Measurements from ENCODE around the gene NMT2. TPM values are rescaled to one million over a fixed set of nuclear protein-coding genes. Genes with fewer than 3 reads are reported as not detected.
A peak's percentile ranks its signal among the peaks of the same experiment; 100 is the strongest.

The NMT2 gene
- total RNA-seq, 1 experiment from 2014 or later = 14.4 TPM

- Histone ChIP-seq H3K27ac (ENCODE audit: low read length) (no peak overlapping the region), H3K9me3 (ENCODE audit: low read length) (no peaks in the 10 kb centered on the region), H3K4me3 (ENCODE audit: low read length) (no peak overlapping the region), H3K27me3 (ENCODE audit: low read length) (no peaks in the 10 kb centered on the region), H3K4me1 (ENCODE audit: insufficient read depth, low read length) (no peaks in the 10 kb centered on the region), H3K4me2 (ENCODE audit: low read length) (no peak overlapping the region), H4K20me1 (ENCODE audit: low read length) (no peaks in the 10 kb centered on the region), H2AFZ (ENCODE audit: low read length) (no peak overlapping the region), H3K36me3 (ENCODE audit: low read depth, low read length) (peaks cover 7% of the 10 kb centered on the region), H3K9me2 (replicated peaks; ENCODE audit: low read length) (no peaks in the 10 kb centered on the region), H3K79me2 (ENCODE audit: low read length) (no peaks in the 10 kb centered on the region), H3K9ac (ENCODE audit: low read length) (no peak overlapping the region), H3F3A (ENCODE audit: low read length, unreplicated experiment) (no peaks in the 10 kb centered on the region)
- DNase-seq (no peak), ATAC-seq (no peak)
- intact Hi-C loops (cut with micrococcal nuclease) = no loop called here
- POLR2A ChIA-PET (ENCODE audit: unreplicated experiment) = no interaction called here
- CTCF ChIA-PET = interaction anchor here (0.6 kb wide), 1 partner anchor 284 kb away, joined by 4 read pairs; no protein-coding TSS in a partner anchor
- no peak for TF ChIP-seq CTCF (conservative IDR thresholded peaks at IDR 0.05; ENCODE audit: low read depth, low read length)
- no TSS peak for BruUV-seq (replicated peaks)
Measured at GRCh38 chr10:15113766-15114165, 54.7 kb downstream of the NMT2 start.

DNA sequence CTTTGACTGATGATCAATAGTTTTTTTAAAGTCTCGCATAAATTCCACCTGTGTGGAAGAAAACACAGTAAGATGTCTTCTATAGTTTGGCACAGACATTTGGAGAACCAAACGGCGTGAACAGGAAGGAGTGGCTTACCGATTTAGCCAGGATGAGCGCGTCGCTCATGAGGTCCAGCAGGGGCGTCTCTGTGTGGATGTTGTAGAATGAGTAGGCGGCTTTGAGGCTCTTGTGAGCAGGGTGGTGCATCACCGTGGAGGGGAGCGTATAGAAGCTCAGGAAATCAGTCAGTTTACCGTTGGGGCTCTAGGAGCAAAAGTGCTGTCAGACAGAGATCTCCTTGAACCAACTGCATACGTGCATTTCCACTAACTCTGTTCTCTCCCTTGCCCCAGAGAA, 55.8 kb downstream of the NMT2 start:
- Histone ChIP-seq H3K36me3 (ENCODE audit: low read depth, low read length) (peaks cover 4% of the 10 kb centered on the region; the same call in 1 of the 2 replicates), H3K9me3 (ENCODE audit: low read length) (no peaks in the 10 kb centered on the region), H3K79me2 (ENCODE audit: low read length) (no peaks in the 10 kb centered on the region), H3K27ac (ENCODE audit: low read length) (no peak overlapping the region), H3K4me2 (ENCODE audit: low read length) (no peak overlapping the region), H3K27me3 (ENCODE audit: low read length) (no peaks in the 10 kb centered on the region), H4K20me1 (ENCODE audit: low read length) (no peaks in the 10 kb centered on the region), H3K4me3 (ENCODE audit: low read length) (no peak overlapping the region), H3K9ac (ENCODE audit: low read length) (no peak overlapping the region), H3F3A (ENCODE audit: low read length, unreplicated experiment) (no peaks in the 10 kb centered on the region), H3K9me2 (replicated peaks; ENCODE audit: low read length) (no peaks in the 10 kb centered on the region), H2AFZ (ENCODE audit: low read length) (no peak overlapping the region), H3K4me1 (ENCODE audit: insufficient read depth, low read length) (no peaks in the 10 kb centered on the region)
- BruUV-seq (replicated peaks) = no TSS peak
- intact Hi-C loops (cut with micrococcal nuclease) = no loop called here
- no peak for ATAC-seq
- ChIA-PET POLR2A (ENCODE audit: unreplicated experiment) (no interaction called here), CTCF (no interaction called here)
- TF ChIP-seq EZH2phosphoT487 (IDR thresholded peaks at IDR 0.05; ENCODE audit: borderline replicate concordance, low read length) (no peak), CTCF (conservative IDR thresholded peaks at IDR 0.05; ENCODE audit: low read depth, low read length) (no peak), EZH2 (IDR thresholded peaks at IDR 0.05; ENCODE audit: low read length, unreplicated experiment) (no peak)
- no peak for DNase-seq

DNA sequence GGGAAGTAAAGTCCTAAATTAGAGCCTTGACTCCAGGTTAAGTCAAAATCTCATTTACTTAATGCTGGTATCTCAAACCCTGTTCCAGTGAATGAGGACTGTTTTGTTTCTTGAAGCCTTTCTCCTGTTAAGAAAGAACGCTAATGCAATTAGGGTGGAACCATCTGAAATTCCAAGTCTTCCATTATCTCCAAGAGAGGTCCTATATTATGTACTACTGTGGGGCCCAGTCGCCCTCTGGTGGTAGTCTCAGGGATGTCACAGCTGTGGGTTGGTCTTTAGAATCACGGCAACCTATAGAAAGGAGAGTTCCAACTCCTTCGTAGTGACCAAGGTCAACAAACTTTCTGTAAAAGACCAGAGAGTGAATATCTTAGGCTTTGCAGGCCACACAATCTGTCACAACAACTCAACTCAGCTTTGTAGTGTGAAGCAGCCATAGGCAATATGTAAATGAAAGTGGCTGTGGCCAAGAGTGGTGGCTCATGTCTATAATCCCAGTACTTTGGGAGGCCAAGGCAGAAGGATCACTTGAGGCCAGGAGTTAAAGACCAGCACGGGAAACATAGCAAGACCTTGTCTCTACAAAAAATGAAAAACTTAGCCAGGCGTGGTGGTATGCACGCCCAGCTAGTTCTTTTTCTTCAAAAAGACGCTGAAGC, 62.0 kb downstream of the NMT2 start:
- Histone ChIP-seq H3K79me2 (ENCODE audit: low read length) (peaks cover 6% of the 10 kb centered on the region), H3K9ac (ENCODE audit: low read length) (no peak overlapping the region), H3K9me2 (replicated peaks; ENCODE audit: low read length) (no peaks in the 10 kb centered on the region), H3K4me2 (ENCODE audit: low read length) (no peak overlapping the region), H2AFZ (ENCODE audit: low read length) (no peak overlapping the region), H3K27me3 (ENCODE audit: low read length) (no peaks in the 10 kb centered on the region), H3K4me1 (ENCODE audit: insufficient read depth, low read length) (no peaks in the 10 kb centered on the region), H4K20me1 (ENCODE audit: low read length) (no peaks in the 10 kb centered on the region), H3K9me3 (ENCODE audit: low read length) (no peaks in the 10 kb centered on the region), H3K36me3 (ENCODE audit: low read depth, low read length) (peaks cover 9% of the 10 kb centered on the region; the same call in 1 of the 2 replicates), H3K27ac (ENCODE audit: low read length) (no peak overlapping the region), H3K4me3 (ENCODE audit: low read length) (no peak overlapping the region), H3F3A (ENCODE audit: low read length, unreplicated experiment) (no peaks in the 10 kb centered on the region)
- ChIA-PET POLR2A (ENCODE audit: unreplicated experiment) (no interaction called here), CTCF (interaction anchor here (0.5 kb wide), 1 partner anchor 288 kb away, joined by 3 read pairs; no protein-coding TSS in a partner anchor)
- TF ChIP-seq EZH2phosphoT487 (IDR thresholded peaks at IDR 0.05; ENCODE audit: borderline replicate concordance, low read length) (no peak), CTCF (conservative IDR thresholded peaks at IDR 0.05; ENCODE audit: low read depth, low read length) (peak; percentile 75), EZH2 (IDR thresholded peaks at IDR 0.05; ENCODE audit: low read length, unreplicated experiment) (no peak)
- BruUV-seq (replicated peaks) = no TSS peak
- peak; percentile 73 for DNase-seq
- ATAC-seq = peak; percentile 98
- intact Hi-C loops (cut with micrococcal nuclease) = loop anchor here (1.0 kb wide), 1 partner anchor 115 kb away; no protein-coding TSS in a partner anchor

Data from PC-3 (cell line).